GM13977 (cell line): ENCODE results near the gene PDGFA.

Experiments used
- DNase-seq: peaks from one replicate; pipeline ENCODE4 v3.0.0; 2012; ENCODE audit warnings: low spot score
- CTCF ChIP-seq: IDR thresholded peaks from 2 replicates; pipeline ENCODE4 v1.5.1; 2012; ENCODE audit warnings: mild to moderate bottlenecking, control low read depth; ENCODE audit not compliant: insufficient read depth; ENCODE audit errors: extremely low read depth, missing control alignments
- in situ Hi-C: fragments of 300-500 bp; cut with MboI; formaldehyde crosslinking; loops from one replicate; pipeline ENCODE4 v1.12.0; 2022; ENCODE audit warnings: low sequenced_read_pairs, low pct_unique_long_range_greater_than_20kb, mixed read lengths, inconsistent platforms; ENCODE audit not compliant: unreplicated experiment

Gene PDGFA

DNA sequence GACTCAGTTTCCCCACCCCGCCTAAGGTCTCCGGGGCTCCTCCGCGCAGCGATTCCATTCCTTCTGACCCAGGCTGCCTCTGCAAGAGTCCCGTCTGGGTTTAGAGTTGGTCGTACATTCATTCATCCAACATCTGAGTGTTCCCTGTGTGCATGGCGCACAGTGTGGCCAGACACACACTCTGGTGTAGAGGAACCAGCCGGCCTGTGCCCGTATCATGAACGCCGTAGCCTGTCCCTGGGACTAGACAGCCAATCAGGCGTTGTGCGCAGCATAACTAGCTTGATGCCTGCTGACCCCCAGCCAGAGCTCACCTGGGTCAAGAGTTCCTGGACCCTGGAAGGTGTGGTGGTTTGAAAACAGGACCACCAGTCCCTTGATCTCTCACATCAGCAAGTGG is 20.9 kb upstream of the PDGFA start:
- no peak for DNase-seq
- no peak for TF ChIP-seq CTCF
- in situ Hi-C loops, result no loop called here

GRCh38 chr7:539731-540411 is 20.2 kb upstream of the PDGFA start:
- TF ChIP-seq CTCF, result no peak
- DNase-seq, result no peak
- in situ Hi-C loops, result no loop called here

DNA sequence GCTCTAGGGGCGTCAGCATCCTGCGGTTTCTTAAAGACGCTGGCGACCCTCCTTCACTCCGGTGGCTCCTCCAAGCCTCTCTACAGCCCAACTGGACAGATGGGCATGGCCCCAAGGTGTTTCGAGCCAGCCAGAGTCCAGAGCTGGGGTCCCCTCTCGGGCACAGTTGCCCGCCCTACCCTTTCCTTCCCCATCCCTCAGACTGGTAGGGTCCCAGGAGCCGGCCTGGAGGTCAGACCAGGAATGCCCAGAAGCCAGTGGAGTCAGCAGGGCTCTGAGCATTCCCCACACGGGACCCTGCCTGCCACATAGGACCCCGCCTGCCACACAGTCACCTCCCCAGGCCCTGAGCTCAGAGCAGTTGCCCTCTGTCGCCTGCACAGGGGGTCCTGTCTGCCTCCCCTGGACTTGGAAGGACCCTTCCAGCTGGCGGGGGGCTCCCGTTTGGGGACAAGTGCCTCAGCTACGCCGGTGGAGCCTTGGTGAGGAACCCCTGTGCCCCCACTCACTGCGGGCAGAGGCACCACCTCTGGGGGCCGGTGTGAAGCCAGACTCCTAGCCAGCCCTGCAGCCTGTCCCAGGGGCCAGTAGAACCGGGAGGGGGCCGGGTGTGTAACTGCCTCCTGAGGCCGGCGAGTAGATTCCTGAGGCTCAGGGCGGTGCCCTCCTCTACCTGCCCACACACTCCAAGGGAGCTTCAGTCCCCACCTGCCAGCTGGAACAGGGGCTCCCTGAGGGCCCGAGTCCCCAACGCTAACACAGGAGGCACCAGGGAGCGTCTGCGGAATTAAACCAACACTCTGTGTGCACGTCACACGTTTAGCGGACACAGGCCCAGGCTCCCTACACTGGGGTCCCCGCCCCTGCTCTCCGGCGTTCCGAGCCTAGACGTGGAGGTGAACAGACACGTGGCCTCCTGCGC is 19.4 kb upstream of the PDGFA start:
- TF ChIP-seq CTCF, result no peak
- DNase-seq, result no peak

DNA sequence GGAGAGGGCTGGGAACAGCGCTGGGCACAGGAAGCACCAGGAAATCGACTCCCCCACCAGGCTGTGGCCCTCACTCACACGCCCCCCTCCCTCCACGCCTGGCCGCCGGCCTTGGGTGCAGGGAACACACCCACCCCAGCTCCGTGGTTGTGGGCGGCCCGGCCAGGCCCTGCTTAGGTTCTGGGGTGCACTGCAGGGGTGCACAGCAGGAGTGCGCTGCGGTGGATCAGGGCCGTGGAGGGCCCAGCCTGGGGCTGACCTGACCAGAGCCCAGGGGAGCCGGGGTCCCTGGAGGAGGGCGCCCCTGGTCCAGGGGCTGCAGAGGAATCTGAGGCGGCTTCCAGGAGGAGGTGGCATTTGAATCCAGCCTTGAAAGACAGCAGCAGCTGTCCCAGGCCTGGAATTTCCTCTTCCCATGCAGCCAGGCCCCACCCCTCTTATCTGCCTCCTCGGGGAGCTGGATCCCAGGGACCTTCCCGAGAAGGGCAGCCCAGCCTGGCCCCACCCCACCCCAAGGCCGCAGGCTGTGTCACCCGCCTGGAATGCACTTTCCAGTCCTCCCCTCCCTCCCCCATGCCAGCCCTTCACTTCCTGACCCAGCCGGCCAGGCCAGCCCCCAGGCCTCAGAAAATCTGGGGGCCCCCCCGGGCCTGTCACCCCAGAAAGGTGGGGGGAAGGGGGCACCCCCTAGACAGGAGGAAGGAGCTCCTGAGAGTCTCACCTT is 18.4 kb upstream of the PDGFA start:
- in situ Hi-C loops, result no loop called here
- no peak for TF ChIP-seq CTCF
- no peak for DNase-seq

More for the DNA sequence above, 19.4 kb upstream of the PDGFA start:
- in situ Hi-C loops, result no loop called here

- in situ Hi-C loops, result no loop called here
- no peak for TF ChIP-seq CTCF
- no peak for DNase-seq
Measured at GRCh38 chr7:536231-536630, 16.6 kb upstream of the PDGFA start.

DNA sequence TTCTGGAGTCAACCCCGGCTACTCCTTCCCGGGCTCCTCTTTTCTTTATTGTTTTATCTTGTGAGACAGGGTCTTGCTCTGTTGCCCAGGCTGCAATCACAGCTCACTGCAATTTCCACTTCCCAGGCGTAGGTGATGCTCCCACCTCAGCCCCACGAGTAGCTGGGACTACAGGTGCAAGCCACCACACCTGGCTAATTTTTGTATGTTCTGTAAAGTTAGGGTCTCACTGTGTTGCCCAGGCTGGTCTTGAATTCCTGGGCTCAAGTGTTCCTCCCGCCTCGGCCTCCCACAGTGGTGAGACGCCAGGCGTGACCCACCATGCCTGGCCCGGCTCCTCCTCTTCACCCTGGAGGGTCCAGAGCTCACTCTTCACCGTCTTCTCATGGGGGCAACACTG is 15.3 kb upstream of the PDGFA start:
- no peak for TF ChIP-seq CTCF
- in situ Hi-C loops, result no loop called here
- no peak for DNase-seq
